ENCODE results near the gene RGS3. TPM values are rescaled to one million over a fixed set of nuclear protein-coding genes. Genes with fewer than 3 reads are reported as not detected.

RGS3 gene
- total and polyA plus RNA-seq, 10 donors: 17.5 to 122 (median 82.5) TPM

GRCh38 chr9:113533335-113534225 lies 70.1 kb downstream of the RGS3 start:
- intact Hi-C loops (cut with DNase I; ENCODE audit: low total_unique reads): no loop called here
- TF ChIP-seq POLR2A (IDR thresholded peaks at IDR 0.05) (no peak), POLR2AphosphoS5 (IDR thresholded peaks at IDR 0.05) (peak in 2 of 3 donors; percentile 12 to 38)
- WGBS, 5 donors: 77 to 84% (median 83%) methylated on average over 7 to 8 of the region's 8 CpGs

DNA sequence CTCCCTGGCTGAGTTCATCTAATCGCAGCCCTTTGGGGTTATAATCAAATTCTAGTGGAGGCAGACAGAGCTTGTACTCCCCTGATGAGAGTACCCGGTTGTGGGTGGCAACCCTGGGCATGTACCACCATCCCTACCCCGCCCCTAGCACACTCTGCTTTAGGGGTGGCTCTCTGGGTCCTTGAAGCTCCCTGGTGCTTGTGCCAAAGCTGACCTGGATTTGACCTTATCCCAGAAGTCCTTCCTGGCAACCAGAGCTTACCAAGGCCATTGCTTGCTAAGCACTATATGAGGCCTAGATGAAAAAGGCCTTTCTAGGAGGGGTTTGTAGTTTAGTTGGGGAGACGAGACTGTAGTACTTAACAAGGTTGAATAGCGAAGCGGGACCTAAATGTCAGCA lies 72.2 kb downstream of the RGS3 start:
- 65 to 92% (median 81%) methylated on average over 5 to 6 of the region's 6 CpGs for WGBS, 5 donors
- TF ChIP-seq POLR2AphosphoS5 (IDR thresholded peaks at IDR 0.05) (peak in 1 of 3 donors; percentile 46), POLR2A (IDR thresholded peaks at IDR 0.05) (no peak), CTCF (IDR thresholded peaks at IDR 0.05 in 8 of 11, conservative IDR thresholded peaks at IDR 0.05 in 3 of 11) (no peak)
- Histone ChIP-seq H3K36me3 (peaks cover 0 to 77% (median 23%) of the 10 kb centered on the region in 6 donors), H3K27me3 (replicated peaks in 1 of 7) (no peaks in the 10 kb centered on the region), H3K27ac (peak overlapping the region in 7 of 8 donors; percentile 36 to 79 (median 71)), H3K4me1 (peaks cover 16 to 94% (median 52%) of the 10 kb centered on the region in 6 donors), H3K4me3 (no peak overlapping the region), H3K9me3 (no peaks in the 10 kb centered on the region)
- peak; percentile 74 for DNase-seq
- intact Hi-C loops (cut with DNase I; ENCODE audit: low total_unique reads): no loop called here

More at GRCh38 chr9:113533335-113534225, 70.1 kb downstream of the RGS3 start:
- Histone ChIP-seq H3K4me1 (peaks cover 16 to 100% (median 55%) of the 10 kb centered on the region in 6 donors), H3K27me3 (replicated peaks in 1 of 7) (no peaks in the 10 kb centered on the region), H3K36me3 (peaks cover 0 to 77% (median 28%) of the 10 kb centered on the region in 6 donors), H3K4me3 (no peak overlapping the region), H3K9me3 (no peaks in the 10 kb centered on the region), H3K27ac (peak overlapping the region in 6 of 8 donors; percentile 24 to 74 (median 62))
- peak; percentile 67 for DNase-seq

DNA sequence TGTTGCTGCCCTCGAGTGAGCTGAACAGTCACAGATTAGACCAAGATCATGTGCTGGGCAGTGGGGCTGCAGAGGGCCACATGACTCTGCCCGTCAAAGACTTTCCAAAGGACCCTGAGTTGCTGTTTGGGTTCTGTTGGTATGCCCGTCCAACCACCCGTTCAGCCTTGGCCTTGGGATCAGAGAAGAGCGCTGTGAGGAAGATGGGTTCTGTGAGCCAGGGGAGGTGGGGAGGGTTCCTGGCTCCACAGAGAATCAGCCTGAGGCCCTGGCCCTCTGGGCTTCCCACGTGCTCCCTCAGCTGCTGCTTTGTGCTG lies 72.6 kb downstream of the RGS3 start:
- 67 to 78% (median 72%) methylated on average over 6 of the region's 6 CpGs for WGBS, 5 donors
- intact Hi-C loops (cut with DNase I; ENCODE audit: low total_unique reads): no loop called here
- no peak overlapping the region for H3K4me3 ChIP-seq

More for the DNA sequence above, 72.6 kb downstream of the RGS3 start:
- DNase-seq: no peak
- Histone ChIP-seq H3K9me3 (no peaks in the 10 kb centered on the region), H3K4me1 (peaks cover 16 to 94% (median 54%) of the 10 kb centered on the region in 6 donors), H3K36me3 (peaks cover 0 to 77% (median 25%) of the 10 kb centered on the region in 6 donors), H3K27ac (peak overlapping the region in 7 of 8 donors; percentile 36 to 79 (median 71)), H3K27me3 (replicated peaks in 1 of 7) (no peaks in the 10 kb centered on the region)
- TF ChIP-seq POLR2A (IDR thresholded peaks at IDR 0.05) (no peak), CTCF (IDR thresholded peaks at IDR 0.05 in 8 of 11, conservative IDR thresholded peaks at IDR 0.05 in 3 of 11) (no peak), POLR2AphosphoS5 (IDR thresholded peaks at IDR 0.05) (no peak)
